Keratinocyte (primary cell): ENCODE measurements around the gene RERE.

ENCODE experiments used
- EZH2 ChIP-seq: IDR thresholded peaks from one replicate; pipeline ENCODE4 v1.6.1; 2012; ENCODE audit warnings: inconsistent platforms, mild to moderate bottlenecking, low read length, moderate library complexity
- TF ChIP-seq, protein P1 (sequence below), 3 experiments: IDR thresholded peaks in 1 of 3; conservative IDR thresholded peaks in 1 of 3; optimal IDR thresholded peaks in 1 of 3; 2 replicates in 2 of 3; 3 replicates in 1 of 3; pipeline versions ENCODE3 to v1.5.1; 2011; ENCODE audit warnings: low read length in 3 of 3, mild to moderate bottlenecking in 3 of 3, moderate library complexity in 2 of 3, control low read depth in 1 of 3, inconsistent platforms in 1 of 3; ENCODE audit not compliant: insufficient read depth in 2 of 3; ENCODE audit errors: extremely low read depth in 1 of 3

DNA sequence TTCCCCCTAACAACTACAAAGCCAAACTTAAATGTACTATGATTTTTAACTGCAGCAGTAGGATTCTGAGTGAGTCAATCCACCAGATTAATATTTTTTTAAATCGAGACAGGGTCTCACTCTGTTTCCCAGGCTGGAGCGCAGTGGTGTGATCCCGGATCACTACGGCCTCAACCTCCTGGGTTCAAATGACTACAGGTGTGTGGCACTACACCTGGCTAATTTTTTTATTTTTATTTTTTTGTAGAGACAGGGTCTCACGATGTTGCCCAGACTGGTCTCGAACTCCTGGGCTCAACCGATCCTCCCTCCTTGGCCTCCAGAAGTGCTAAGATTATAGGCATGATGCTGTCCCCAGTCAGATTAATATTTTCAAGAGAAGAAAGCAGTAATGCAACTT, 411.4 kb downstream of the RERE start:
- TF ChIP-seq, protein P1, sequence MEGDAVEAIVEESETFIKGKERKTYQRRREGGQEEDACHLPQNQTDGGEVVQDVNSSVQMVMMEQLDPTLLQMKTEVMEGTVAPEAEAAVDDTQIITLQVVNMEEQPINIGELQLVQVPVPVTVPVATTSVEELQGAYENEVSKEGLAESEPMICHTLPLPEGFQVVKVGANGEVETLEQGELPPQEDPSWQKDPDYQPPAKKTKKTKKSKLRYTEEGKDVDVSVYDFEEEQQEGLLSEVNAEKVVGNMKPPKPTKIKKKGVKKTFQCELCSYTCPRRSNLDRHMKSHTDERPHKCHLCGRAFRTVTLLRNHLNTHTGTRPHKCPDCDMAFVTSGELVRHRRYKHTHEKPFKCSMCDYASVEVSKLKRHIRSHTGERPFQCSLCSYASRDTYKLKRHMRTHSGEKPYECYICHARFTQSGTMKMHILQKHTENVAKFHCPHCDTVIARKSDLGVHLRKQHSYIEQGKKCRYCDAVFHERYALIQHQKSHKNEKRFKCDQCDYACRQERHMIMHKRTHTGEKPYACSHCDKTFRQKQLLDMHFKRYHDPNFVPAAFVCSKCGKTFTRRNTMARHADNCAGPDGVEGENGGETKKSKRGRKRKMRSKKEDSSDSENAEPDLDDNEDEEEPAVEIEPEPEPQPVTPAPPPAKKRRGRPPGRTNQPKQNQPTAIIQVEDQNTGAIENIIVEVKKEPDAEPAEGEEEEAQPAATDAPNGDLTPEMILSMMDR (optimal IDR thresholded peaks at IDR 0.05 in 1 of 3, IDR thresholded peaks at IDR 0.05 in 1 of 3, conservative IDR thresholded peaks at IDR 0.05 in 1 of 3; ENCODE audit: extremely low read depth in 1 of 3, insufficient read depth in 2 of 3, low read length in 3 of 3) = no peak
- TF ChIP-seq EZH2 = no peak
